ENCODE data around the gene OR6K6.

Gene OR6K6

DNA sequence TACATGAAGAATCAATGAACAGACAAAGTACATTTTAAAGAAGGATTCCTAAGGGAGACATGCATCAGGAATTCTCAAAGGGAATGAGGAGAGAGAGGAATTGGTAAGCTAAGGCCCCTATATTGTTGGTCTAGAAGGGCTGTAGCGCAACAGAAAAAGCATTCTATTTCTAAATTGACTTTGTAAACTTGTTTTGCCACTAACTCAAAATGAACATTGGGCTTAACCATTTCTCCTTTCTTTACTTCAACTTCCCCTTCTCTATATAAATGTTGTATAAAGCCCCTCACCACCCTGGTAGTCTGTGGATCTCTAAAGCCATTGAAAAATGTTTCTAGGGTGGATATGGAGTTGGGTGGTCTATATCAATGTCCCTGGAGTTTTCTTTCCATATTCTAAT lies 46.9 kb downstream of the OR6K6 start:
- no peak for DNase-seq (ENCODE audit: low spot score)

DNA sequence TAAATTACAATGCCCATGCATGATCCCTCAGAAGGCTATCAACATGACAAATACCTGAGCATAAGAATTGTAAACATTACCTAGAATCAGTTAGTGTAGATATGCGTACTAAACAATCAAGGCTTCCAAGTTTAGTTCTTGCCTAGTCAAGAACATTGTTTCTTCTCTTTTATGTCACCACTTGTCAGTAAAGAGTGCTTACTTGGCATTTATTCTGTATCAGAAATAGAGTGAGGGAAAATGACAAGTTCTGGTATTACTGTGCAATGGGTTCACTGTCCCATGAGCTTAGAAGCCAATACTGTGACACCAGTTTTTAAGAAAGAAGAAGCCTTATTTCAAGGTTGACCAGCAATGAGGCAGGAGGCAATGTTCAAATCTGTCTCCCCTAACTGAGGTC lies 49.2 kb downstream of the OR6K6 start:
- no peak for DNase-seq (ENCODE audit: low spot score)

All from hepatic stellate cell (primary cell).